PFSK-1 (cell line): ENCODE results near the gene LRRC4.

Experiments used
- FOXP2 ChIP-seq: optimal IDR thresholded peaks from 2 replicates; pipeline ENCODE3; 2011; ENCODE audit warnings: borderline replicate concordance, control low read depth, inconsistent platforms; ENCODE audit not compliant: insufficient read depth; ENCODE audit errors: extremely low read length, extremely low read depth
- POLR2AphosphoS5 ChIP-seq: IDR thresholded peaks from 2 replicates; pipeline ENCODE4 v1.6.1; 2012; ENCODE audit warnings: low read depth, mild to moderate bottlenecking, control low read depth, low read length, moderate library complexity
- REST ChIP-seq, 2 experiments: IDR thresholded peaks; 2 replicates each; pipeline versions ENCODE4 v1.6.1 to v1.8.0; 2011 to 2012; ENCODE audit warnings: low read depth in 2 of 2, low read length in 2 of 2, control low read depth in 1 of 2, inconsistent platforms in 1 of 2, mild to moderate bottlenecking in 1 of 2, moderate library complexity in 1 of 2; ENCODE audit not compliant: insufficient read depth in 1 of 2
- SIN3A ChIP-seq: IDR thresholded peaks from 2 replicates; pipeline ENCODE4 v1.6.1; 2012; ENCODE audit warnings: mild to moderate bottlenecking, low read length, moderate library complexity, borderline replicate concordance; ENCODE audit not compliant: insufficient read depth
- TAF1 ChIP-seq: IDR thresholded peaks from 2 replicates; pipeline ENCODE4 v1.6.1; 2012; ENCODE audit warnings: low read length, control low read depth, borderline replicate concordance; ENCODE audit not compliant: insufficient read depth

LRRC4 gene

GRCh38 chr7:127995881-127996215 is 35.4 kb downstream of the LRRC4 start:
- TF ChIP-seq SIN3A (no peak), REST (IDR thresholded peaks at IDR 0.05; ENCODE audit: insufficient read depth in 1 of 2, low read depth in 2 of 2, low read length in 2 of 2) (no peak), POLR2AphosphoS5 (no peak), FOXP2 (no peak)

- TF ChIP-seq SIN3A (no peak), FOXP2 (no peak), TAF1 (no peak), REST (IDR thresholded peaks at IDR 0.05; ENCODE audit: insufficient read depth in 1 of 2, low read depth in 2 of 2, low read length in 2 of 2) (no peak), POLR2AphosphoS5 (no peak)
Observed at GRCh38 chr7:127995156-127995880, 35.9 kb downstream of the LRRC4 start.

GRCh38 chr7:127993987-127994386 is 37.2 kb downstream of the LRRC4 start:
- no peak for TF ChIP-seq TAF1
- TF ChIP-seq FOXP2 = no peak
- TF ChIP-seq POLR2AphosphoS5 = no peak

DNA sequence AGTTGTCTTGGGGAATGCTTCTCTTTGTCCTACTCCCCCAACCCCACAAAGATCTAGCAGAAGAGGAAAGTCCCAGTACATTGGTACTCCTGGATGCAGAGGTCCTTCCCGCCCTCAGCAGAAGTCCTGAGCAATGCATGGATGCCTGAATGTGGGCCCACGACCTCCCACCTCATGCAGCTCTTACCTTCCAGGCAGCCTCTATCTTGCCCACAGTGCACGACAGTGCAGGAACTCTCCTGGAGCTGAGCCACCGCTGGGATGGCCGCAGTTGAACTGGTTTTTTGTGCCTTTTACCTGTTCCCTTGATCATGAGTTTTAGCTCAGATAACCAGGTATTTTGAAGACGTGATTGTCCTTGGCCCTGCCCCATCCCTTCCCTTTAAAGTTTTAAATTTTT is 37.9 kb downstream of the LRRC4 start:
- TF ChIP-seq SIN3A (no peak), POLR2AphosphoS5 (no peak), FOXP2 (no peak), REST (IDR thresholded peaks at IDR 0.05; ENCODE audit: insufficient read depth in 1 of 2, low read depth in 2 of 2, low read length in 2 of 2) (no peak), TAF1 (no peak)

- no peak for TF ChIP-seq SIN3A
- TF ChIP-seq FOXP2 = no peak
- no peak for TF ChIP-seq TAF1
- no peak for TF ChIP-seq REST (IDR thresholded peaks at IDR 0.05; ENCODE audit: insufficient read depth in 1 of 2, low read depth in 2 of 2, low read length in 2 of 2)
- no peak for TF ChIP-seq POLR2AphosphoS5
Observed at GRCh38 chr7:127988751-127989150, 42.5 kb downstream of the LRRC4 start.
